T-cell (primary cell): Measurements from ENCODE around the gene MAOB. TPM values are rescaled to one million over a fixed set of nuclear protein-coding genes. Genes with fewer than 3 reads are reported as not detected.

ENCODE experiments used
- ATAC-seq, 4 experiments: fragments of 200-7000 bp in 3 of 4; fragments of 150-1000 bp in 1 of 4; cut with Tn5 transposase; replicated peaks in 1 of 4; 1 replicate in 3 of 4; 2 replicates in 1 of 4; pipeline ENCODE4 v1.10.0; 2021; ENCODE audit warnings: moderate library complexity in 3 of 4, mild to moderate bottlenecking in 2 of 4, moderate number of reproducible peaks in 1 of 4
- CTCF ChIA-PET, 2 donors: fragments of 300-600 bp; sonication (Branson Sonifier 250); formaldehyde crosslinking; loops; one replicate each; lab custom pipeline; 2022; ENCODE audit warnings: antibody characterized with exemption in 2 of 2; lab: Charles Lee
- POLR2A ChIA-PET, 2 donors: fragments of 300-600 bp; sonication (Branson Sonifier 250); formaldehyde crosslinking; loops; one replicate each; lab custom pipeline; 2022; ENCODE audit warnings: antibody characterized with exemption in 2 of 2; lab: Charles Lee
- DNase-seq, 35 experiments: peaks; one replicate each; pipeline versions ENCODE4 v3.0.0 to v3.0.0-alpha.2; 2013 to 2023
- H3K27ac ChIP-seq: one replicate; pipeline ENCODE4 v1.5.1; 2013; ENCODE audit warnings: low read length
- H3K27me3 ChIP-seq, 2 experiments: replicated peaks in 1 of 2; 1 replicate in 1 of 2; 2 replicates in 1 of 2; pipeline versions ENCODE4 v1.6.1 to v1.7.0; 2013; ENCODE audit warnings: low read length in 1 of 2, mixed read lengths in 1 of 2; ENCODE audit not compliant: control insufficient read depth in 2 of 2, insufficient read depth in 2 of 2; ENCODE audit errors: extremely low read depth in 1 of 2
- H3K36me3 ChIP-seq, 2 donors: 1 replicate in 1 of 2; 2 replicates in 1 of 2; pipeline versions ENCODE4 v1.6.1 to v1.7.0; 2013; ENCODE audit warnings: low read length in 1 of 2; ENCODE audit not compliant: control insufficient read depth in 2 of 2, insufficient read depth in 1 of 2; ENCODE audit errors: extremely low read depth in 1 of 2
- H3K4me1 ChIP-seq, 2 experiments: 1 replicate in 1 of 2; 2 replicates in 1 of 2; pipeline versions ENCODE4 v1.6.1 to v1.7.0; 2013; ENCODE audit warnings: low read length in 2 of 2, mixed read lengths in 1 of 2; ENCODE audit not compliant: insufficient read depth in 2 of 2, control insufficient read depth in 1 of 2; ENCODE audit errors: extremely low read depth in 1 of 2
- H3K4me3 ChIP-seq, 2 donors: 1 replicate in 1 of 2; 2 replicates in 1 of 2; pipeline versions ENCODE4 v1.5.1 to v1.7.0; 2013; ENCODE audit warnings: mild to moderate bottlenecking in 2 of 2, low read length in 1 of 2, moderate library complexity in 1 of 2; ENCODE audit not compliant: control insufficient read depth in 1 of 2; ENCODE audit errors: extremely low read depth in 1 of 2
- H3K9me3 ChIP-seq: 2 replicates; pipeline ENCODE4 v1.7.0; 2013
- H3K27ac Mint-ChIP-seq, 2 donors: one replicate each; pipeline ENCODE4 v1.8.0; 2020 to 2021; ENCODE audit warnings: mild to moderate bottlenecking in 2 of 2, mixed read lengths in 2 of 2
- H3K27me3 Mint-ChIP-seq, 2 donors: one replicate each; pipeline ENCODE4 v1.8.0; 2021 to 2022; ENCODE audit warnings: mixed read lengths in 2 of 2
- H3K36me3 Mint-ChIP-seq: one replicate; pipeline ENCODE4 v1.8.0; 2021; ENCODE audit warnings: mixed read lengths
- H3K4me1 Mint-ChIP-seq, 3 donors: one replicate each; pipeline ENCODE4 v1.8.0; 2020 to 2022; ENCODE audit warnings: mixed read lengths in 3 of 3, mild to moderate bottlenecking in 1 of 3
- H3K4me3 Mint-ChIP-seq, 3 donors: one replicate each; pipeline ENCODE4 v1.8.0; 2020 to 2022; ENCODE audit warnings: mild to moderate bottlenecking in 3 of 3, mixed read lengths in 3 of 3, moderate library complexity in 3 of 3
- H3K9me3 Mint-ChIP-seq, 3 donors: one replicate each; pipeline ENCODE4 v1.8.0; 2020 to 2022; ENCODE audit warnings: mixed read lengths in 3 of 3
- WGBS: methylation state at CpG from one replicate; pipeline ENCODE4 v1.1.5; 2013; ENCODE audit warnings: missing lambda C conversion rate; ENCODE audit not compliant: insufficient coverage; 5-methylcytosine and 5-hydroxymethylcytosine counted together
- total RNA-seq, 35 experiments: library from RNA in 6 of 35; stranded (reverse) in 6 of 35; fragments of 120-200 nt in 1 of 35; gene quantifications; one replicate each; pipeline versions ENCODE4 v1.2.1 to v1.2.4 and lab custom pipeline; 2013 to 2026

MAOB gene
- total RNA-seq, 5 donors from 2014 or later (not counting 1 experiment from before 2014, with no cell fraction given), result 0.13 to 0.20 (median 0.16) TPM; not detected in 2

GRCh38 chrX:43809463-43809862, 72.8 kb downstream of the MAOB start:
- Histone ChIP-seq H3K36me3 (no peaks in the 10 kb centered on the region), H3K4me3 (no peak overlapping the region), H3K9me3 (no peaks in the 10 kb centered on the region), H3K27ac (no peak overlapping the region), H3K27me3 (no peaks in the 10 kb centered on the region), H3K4me1 (peaks cover 0 to 7% of the 10 kb centered on the region in 2 experiments)
- Mint-ChIP-seq H3K27ac (no peak overlapping the region), H3K9me3 (no peaks in the 10 kb centered on the region), H3K4me3 (no peak overlapping the region), H3K36me3 (no peaks in the 10 kb centered on the region), H3K27me3 (peaks cover 0 to 16% of the 10 kb centered on the region in 2 donors), H3K4me1 (peaks cover 7 to 12% (median 8%) of the 10 kb centered on the region in 3 donors)
- ATAC-seq (no peak), DNase-seq (no peak)
- ChIA-PET POLR2A (no interaction called here), CTCF (interaction anchor here (0.5 to 0.6 kb wide), 2 partner anchors 483 to 1129 kb away, joined by 3 to 5 read pairs; no protein-coding TSS in a partner anchor)

- DNase-seq (no peak), ATAC-seq (no peak)
- no peak overlapping the region for H3K4me3 Mint-ChIP-seq
- H3K36me3 ChIP-seq, result no peaks in the 10 kb centered on the region
- ChIA-PET POLR2A (no interaction called here), CTCF (no interaction called here)
- H3K27me3 Mint-ChIP-seq, result peaks cover 3 to 20% of the 10 kb centered on the region in 2 donors
- no peak overlapping the region for H3K27ac Mint-ChIP-seq
- H3K27me3 ChIP-seq, result no peaks in the 10 kb centered on the region
- H3K9me3 Mint-ChIP-seq, result no peaks in the 10 kb centered on the region
- H3K4me3 ChIP-seq, result no peak overlapping the region
- H3K4me1 Mint-ChIP-seq, result peaks cover 0 to 1% (median 1%) of the 10 kb centered on the region in 3 donors
- no peaks in the 10 kb centered on the region for H3K36me3 Mint-ChIP-seq
- H3K9me3 ChIP-seq, result no peaks in the 10 kb centered on the region
- no peak overlapping the region for H3K27ac ChIP-seq
- H3K4me1 ChIP-seq, result no peaks in the 10 kb centered on the region
Observed at GRCh38 chrX:43808231-43808630, 74.0 kb downstream of the MAOB start.

- H3K9me3 Mint-ChIP-seq, result no peaks in the 10 kb centered on the region
- no peak overlapping the region for H3K27ac Mint-ChIP-seq
- no CpG with 5 or more reads among the region's 2 CpGs for WGBS
- no peak overlapping the region for H3K27ac ChIP-seq
- H3K4me3 ChIP-seq, result no peak overlapping the region
- H3K4me3 Mint-ChIP-seq, result no peak overlapping the region
- no peaks in the 10 kb centered on the region for H3K4me1 Mint-ChIP-seq
- H3K9me3 ChIP-seq, result no peaks in the 10 kb centered on the region
- CTCF ChIA-PET, result no interaction called here
- H3K36me3 Mint-ChIP-seq, result no peaks in the 10 kb centered on the region
- POLR2A ChIA-PET, result no interaction called here
- no peaks in the 10 kb centered on the region for H3K36me3 ChIP-seq
- DNase-seq (no peak), ATAC-seq (no peak)
- no peaks in the 10 kb centered on the region for H3K27me3 ChIP-seq
- H3K4me1 ChIP-seq, result no peaks in the 10 kb centered on the region
- peaks cover 9 to 26% of the 10 kb centered on the region in 2 donors for H3K27me3 Mint-ChIP-seq
Observed at GRCh38 chrX:43805579-43805978, 76.7 kb downstream of the MAOB start.

- H3K36me3 Mint-ChIP-seq, result no peaks in the 10 kb centered on the region
- H3K36me3 ChIP-seq, result no peaks in the 10 kb centered on the region
- no peaks in the 10 kb centered on the region for H3K9me3 Mint-ChIP-seq
- ATAC-seq, result no peak
- no peak overlapping the region for H3K27ac ChIP-seq
- WGBS, result no CpG with 5 or more reads among the region's 5 CpGs
- no peak overlapping the region for H3K27ac Mint-ChIP-seq
- no peaks in the 10 kb centered on the region for H3K27me3 ChIP-seq
- H3K4me3 ChIP-seq, result no peak overlapping the region
- no peak overlapping the region for H3K4me3 Mint-ChIP-seq
- H3K4me1 ChIP-seq, result no peaks in the 10 kb centered on the region
- no peaks in the 10 kb centered on the region for H3K9me3 ChIP-seq
- DNase-seq, result no peak
- H3K27me3 Mint-ChIP-seq, result peaks cover 9 to 30% of the 10 kb centered on the region in 2 donors
- CTCF ChIA-PET, result no interaction called here
- H3K4me1 Mint-ChIP-seq, result no peaks in the 10 kb centered on the region
- POLR2A ChIA-PET, result no interaction called here
Observed at GRCh38 chrX:43804021-43804420, 78.2 kb downstream of the MAOB start.

GRCh38 chrX:43785930-43786591, 96.2 kb downstream of the MAOB start:
- H3K4me3 ChIP-seq, result no peak overlapping the region
- no peaks in the 10 kb centered on the region for H3K4me1 ChIP-seq
- DNase-seq (no peak), ATAC-seq (no peak)
- ChIA-PET POLR2A (no interaction called here), CTCF (no interaction called here)
- no peaks in the 10 kb centered on the region for H3K36me3 Mint-ChIP-seq
- peaks cover 3 to 10% of the 10 kb centered on the region in 2 donors for H3K27me3 Mint-ChIP-seq
- no peaks in the 10 kb centered on the region for H3K4me1 Mint-ChIP-seq
- H3K9me3 ChIP-seq, result no peaks in the 10 kb centered on the region
- H3K4me3 Mint-ChIP-seq, result no peak overlapping the region
- WGBS, result no CpG with 5 or more reads among the region's 5 CpGs
- no peak overlapping the region for H3K27ac ChIP-seq
- no peaks in the 10 kb centered on the region for H3K27me3 ChIP-seq
- no peaks in the 10 kb centered on the region for H3K36me3 ChIP-seq
- no peaks in the 10 kb centered on the region for H3K9me3 Mint-ChIP-seq
- no peak overlapping the region for H3K27ac Mint-ChIP-seq

GRCh38 chrX:43758044-43758443, 124.2 kb downstream of the MAOB start:
- Histone ChIP-seq H3K4me1 (no peaks in the 10 kb centered on the region), H3K9me3 (no peaks in the 10 kb centered on the region), H3K4me3 (no peak overlapping the region), H3K27me3 (no peaks in the 10 kb centered on the region), H3K27ac (no peak overlapping the region), H3K36me3 (no peaks in the 10 kb centered on the region)
- no peaks in the 10 kb centered on the region for H3K36me3 Mint-ChIP-seq
- CTCF ChIA-PET, result no interaction called here
- H3K4me1 Mint-ChIP-seq, result no peaks in the 10 kb centered on the region
- no peaks in the 10 kb centered on the region for H3K9me3 Mint-ChIP-seq
- H3K27ac Mint-ChIP-seq, result no peak overlapping the region
- no peak overlapping the region for H3K4me3 Mint-ChIP-seq
- DNase-seq (no peak), ATAC-seq (no peak)
- H3K27me3 Mint-ChIP-seq, result peaks cover 0 to 28% of the 10 kb centered on the region in 2 donors
- POLR2A ChIA-PET, result no interaction called here
- 25% methylated on average over 2 of the region's 7 CpGs for WGBS
